HG02642 (cell line): Measurements from ENCODE around the gene TSPAN16.

ENCODE experiments used
- ATAC-seq: cut with Tn5 transposase; IDR thresholded peaks from one replicate; pipeline ENCODE4 v1.9.1; 2021; ENCODE audit warnings: mild to moderate bottlenecking; ENCODE audit not compliant: unreplicated experiment, poor library complexity

Gene TSPAN16

DNA sequence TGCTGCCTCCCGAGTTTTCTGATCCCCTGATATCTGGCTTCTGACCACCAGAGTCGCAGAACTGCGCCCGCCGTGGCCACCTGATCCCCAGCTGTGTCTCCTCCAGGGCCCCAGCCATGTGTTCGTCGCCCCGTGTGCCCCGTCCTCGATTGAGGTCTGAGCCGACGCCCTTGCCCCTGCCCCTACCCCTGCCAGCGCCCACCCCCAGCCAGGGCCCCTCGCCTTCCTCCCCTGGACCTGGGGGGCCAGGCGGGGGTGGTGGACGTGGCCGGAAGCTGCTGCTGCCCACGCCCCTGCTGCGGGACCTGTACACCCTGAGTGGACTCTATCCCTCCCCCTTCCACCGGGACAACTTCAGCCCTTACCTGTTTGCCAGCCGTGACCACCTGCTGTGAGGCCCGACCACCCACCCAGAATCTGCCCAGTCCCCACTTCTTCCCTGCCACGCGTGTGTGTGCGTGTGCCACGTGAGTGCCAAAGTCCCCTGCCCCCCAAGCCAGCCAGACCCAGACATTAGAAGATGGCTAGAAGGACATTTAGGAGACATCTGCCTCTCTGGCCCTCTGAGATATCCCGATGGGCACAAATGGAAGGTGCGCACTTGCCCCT lies 68.4 kb downstream of the TSPAN16 start:
- no peak for ATAC-seq

GRCh38 chr19:11364935-11365334 lies 69.0 kb downstream of the TSPAN16 start:
- no peak for ATAC-seq
